H9 (cell line): ENCODE data around the gene LPP. TPM values are rescaled to one million over a fixed set of nuclear protein-coding genes. Genes with fewer than 3 reads are reported as not detected.

Source experiments
- DNase-seq: peaks from one replicate; pipeline ENCODE4 v3.0.0-alpha.2; 2017
- H2AFZ ChIP-seq: one replicate; pipeline ENCODE4 v1.6.1; 2013; ENCODE audit warnings: mild to moderate bottlenecking, low read length, control low read depth, moderate library complexity
- H2AK5ac ChIP-seq: 2 replicates; pipeline ENCODE4 v1.6.1; 2013; ENCODE audit warnings: low read length, control low read depth, mixed read lengths; ENCODE audit not compliant: insufficient read length
- H2BK120ac ChIP-seq: one replicate; pipeline ENCODE4 v1.6.1; 2013; ENCODE audit warnings: low read depth, mild to moderate bottlenecking, low read length, control low read depth, inconsistent platforms; ENCODE audit not compliant: poor library complexity, severe bottlenecking
- H2BK12ac ChIP-seq: 2 replicates; pipeline ENCODE4 v1.6.1; 2013; ENCODE audit warnings: low read length, control low read depth, mixed read lengths, low read depth; ENCODE audit not compliant: insufficient read length
- H2BK15ac ChIP-seq: 2 replicates; pipeline ENCODE4 v1.6.1; 2013; ENCODE audit warnings: low read depth, low read length, control low read depth
- H2BK20ac ChIP-seq: one replicate; pipeline ENCODE4 v1.6.1; 2013; ENCODE audit warnings: low read depth, mild to moderate bottlenecking, low read length, control low read depth, inconsistent platforms; ENCODE audit not compliant: poor library complexity, severe bottlenecking
- H2BK5ac ChIP-seq: 2 replicates; pipeline ENCODE4 v1.6.1; 2013; ENCODE audit warnings: low read length, control low read depth, mixed read lengths; ENCODE audit not compliant: insufficient read length
- H3K14ac ChIP-seq: 2 replicates; pipeline ENCODE4 v1.6.1; 2013; ENCODE audit warnings: low read length, control low read depth; ENCODE audit not compliant: insufficient read depth
- H3K18ac ChIP-seq: 2 replicates; pipeline ENCODE4 v1.6.1; 2013; ENCODE audit warnings: low read depth, mild to moderate bottlenecking, mixed read lengths, low read length, control low read depth; ENCODE audit not compliant: insufficient read length
- H3K23ac ChIP-seq: 2 replicates; pipeline ENCODE4 v1.6.1; 2013; ENCODE audit warnings: low read length, control low read depth, mixed read lengths, low read depth; ENCODE audit not compliant: insufficient read length
- H3K23me2 ChIP-seq: 2 replicates; pipeline ENCODE4 v1.6.1; 2013; ENCODE audit warnings: low read depth, mild to moderate bottlenecking, mixed read lengths, low read length, control low read depth; ENCODE audit not compliant: insufficient read length, poor library complexity, severe bottlenecking
- H3K27ac ChIP-seq: 2 replicates; pipeline ENCODE4 v1.5.1; 2013; ENCODE audit warnings: low read length, control low read depth, mixed read lengths, low read depth; ENCODE audit not compliant: insufficient read length
- H3K27me3 ChIP-seq: 2 replicates; pipeline ENCODE4 v1.6.1; 2013; ENCODE audit warnings: low read length, control low read depth, inconsistent platforms; ENCODE audit not compliant: insufficient read depth
- H3K4ac ChIP-seq: 2 replicates; pipeline ENCODE4 v1.6.1; 2013; ENCODE audit warnings: low read depth, mild to moderate bottlenecking, control low read depth, inconsistent platforms, low read length, moderate library complexity
- H3K4me1 ChIP-seq: 2 replicates; pipeline ENCODE4 v1.6.1; 2013; ENCODE audit warnings: low read length, control low read depth, inconsistent platforms; ENCODE audit not compliant: insufficient read depth
- H3K4me2 ChIP-seq: 2 replicates; pipeline ENCODE4 v1.6.1; 2013; ENCODE audit warnings: low read length, control low read depth, mixed read lengths; ENCODE audit not compliant: insufficient read length, insufficient read depth
- H3K56ac ChIP-seq: 2 replicates; pipeline ENCODE4 v1.6.1; 2013; ENCODE audit warnings: low read depth, mild to moderate bottlenecking, mixed read lengths, low read length, control low read depth; ENCODE audit not compliant: insufficient read length
- H3K79me1 ChIP-seq: 2 replicates; pipeline ENCODE4 v1.6.1; 2013; ENCODE audit warnings: low read depth, mild to moderate bottlenecking, moderate library complexity, low read length, control low read depth, inconsistent platforms; ENCODE audit not compliant: insufficient read depth, poor library complexity, severe bottlenecking
- H3K79me2 ChIP-seq: 2 replicates; pipeline ENCODE4 v1.6.1; 2013; ENCODE audit warnings: low read length, control low read depth, inconsistent platforms; ENCODE audit not compliant: insufficient read depth
- H3K9ac ChIP-seq: 2 replicates; pipeline ENCODE4 v1.6.1; 2013; ENCODE audit warnings: low read length, control low read depth, mixed read lengths; ENCODE audit not compliant: insufficient read length; ENCODE audit errors: extremely low read depth
- H3K9me3 ChIP-seq: one replicate; pipeline ENCODE4 v1.6.1; 2013; ENCODE audit warnings: low read depth, low read length, inconsistent platforms; ENCODE audit not compliant: control insufficient read depth
- H3T11ph ChIP-seq: one replicate; pipeline ENCODE4 v1.6.1; 2013; ENCODE audit warnings: mild to moderate bottlenecking, low read length, control low read depth, inconsistent platforms
- H4K20me1 ChIP-seq: one replicate; pipeline ENCODE4 v1.6.1; 2013; ENCODE audit not compliant: control insufficient read depth, insufficient read length, insufficient read depth
- H4K5ac ChIP-seq: 2 replicates; pipeline ENCODE4 v1.6.1; 2013; ENCODE audit warnings: low read depth, mild to moderate bottlenecking, mixed read lengths, low read length, control low read depth; ENCODE audit not compliant: insufficient read length
- H4K8ac ChIP-seq: replicated peaks from 2 replicates; pipeline ENCODE4 v1.6.1; 2013; ENCODE audit warnings: low read length, control low read depth, mixed read lengths, low read depth; ENCODE audit not compliant: insufficient read length
- H4K91ac ChIP-seq: 2 replicates; pipeline ENCODE4 v1.6.1; 2013; ENCODE audit warnings: low read depth, mild to moderate bottlenecking, moderate library complexity, mixed read lengths, low read length, control low read depth; ENCODE audit not compliant: insufficient read length
- H3K27ac Mint-ChIP-seq, 3 experiments: 2 replicates in 2 of 3; 3 replicates in 1 of 3; pipeline ENCODE4 v1.8.0; 2020 to 2021; ENCODE audit warnings: mixed read lengths in 3 of 3, mild to moderate bottlenecking in 1 of 3, moderate library complexity in 1 of 3
- H3K27me3 Mint-ChIP-seq: 2 replicates; pipeline ENCODE4 v1.8.0; 2021; ENCODE audit warnings: low read depth, mild to moderate bottlenecking, moderate library complexity, mixed read lengths
- H3K36me3 Mint-ChIP-seq, 3 experiments: 2 replicates in 2 of 3; 3 replicates in 1 of 3; pipeline ENCODE4 v1.8.0; 2020 to 2021; ENCODE audit warnings: low read depth in 3 of 3, mixed read lengths in 3 of 3; ENCODE audit not compliant: insufficient read depth in 1 of 3
- H3K4me1 Mint-ChIP-seq, 2 experiments: 2 replicates each; pipeline ENCODE4 v1.8.0; 2020; ENCODE audit warnings: mixed read lengths in 2 of 2
- H3K4me3 Mint-ChIP-seq, 2 experiments: 2 replicates in 1 of 2; 3 replicates in 1 of 2; pipeline ENCODE4 v1.8.0; 2020 to 2021; ENCODE audit warnings: mild to moderate bottlenecking in 2 of 2, mixed read lengths in 2 of 2, moderate library complexity in 1 of 2
- H3K9me3 Mint-ChIP-seq, 2 experiments: 2 replicates in 1 of 2; 3 replicates in 1 of 2; pipeline ENCODE4 v1.8.0; 2020; ENCODE audit warnings: mild to moderate bottlenecking in 2 of 2, mixed read lengths in 2 of 2, moderate library complexity in 1 of 2
- CTCF ChIP-seq: fragments of 200-600 bp; sonication (generic); conservative IDR thresholded peaks from 3 replicates; pipeline ENCODE4 v1.8.0; 2021; ENCODE audit warnings: antibody characterized with exemption, mild to moderate bottlenecking
- WGBS: extraction: QIAGEN DNeasy Blood & Tissue Kit; methylation state at CpG from one replicate; pipeline ENCODE4 v1.1.7; 2013; ENCODE audit warnings: missing lambda C conversion rate, low lambda C conversion rate, mixed read lengths; ENCODE audit not compliant: insufficient read length; ENCODE audit errors: extremely low coverage; 5-methylcytosine and 5-hydroxymethylcytosine counted together
- total RNA-seq: library from RNA; stranded (reverse); gene quantifications from 2 replicates; pipeline ENCODE4 v1.2.1, GENCODE V29; 2021

LPP gene
- total RNA-seq, 1 experiment from 2014 or later: 64.6 TPM

- Mint-ChIP-seq H3K4me3 (no peak overlapping the region), H3K4me1 (peaks cover 36 to 40% of the 10 kb centered on the region in 2 experiments), H3K36me3 (peaks cover 0 to 6% (median 0%) of the 10 kb centered on the region in 3 experiments; a peak in 2 of 7 replicates), H3K27ac (0 out of 7 replicates have a peak overlapping the region, but pooled peaks of 1 of the 3 experiments have one; percentile 70), H3K27me3 (no peaks in the 10 kb centered on the region), H3K9me3 (no peaks in the 10 kb centered on the region)
- no peak for DNase-seq
- H4K20me1 ChIP-seq: no peaks in the 10 kb centered on the region
- no peak overlapping the region for H3K4ac ChIP-seq
- H3K14ac ChIP-seq: no peak overlapping the region
- no peak overlapping the region for H3T11ph ChIP-seq
- no peak overlapping the region for H3K56ac ChIP-seq
- no peak for TF ChIP-seq CTCF
- no CpG with 5 or more reads among the region's 3 CpGs for WGBS
- no peak overlapping the region for H3K4me2 ChIP-seq
- peaks cover 9% of the 10 kb centered on the region; the same call in 1 of the 2 replicates for H3K4me1 ChIP-seq
- no peaks in the 10 kb centered on the region for H3K27me3 ChIP-seq
- no peak overlapping the region for H4K5ac ChIP-seq
- H3K9ac ChIP-seq: no peak overlapping the region
- no peak overlapping the region for H2BK120ac ChIP-seq
- H2AK5ac ChIP-seq: no peak overlapping the region
- H2BK20ac ChIP-seq: no peak overlapping the region
- no peak overlapping the region for H3K18ac ChIP-seq
- H2BK12ac ChIP-seq: no peak overlapping the region
- no peak overlapping the region for H2BK15ac ChIP-seq
- peak overlapping the region; percentile 77 for H4K91ac ChIP-seq
- H2BK5ac ChIP-seq: no peak overlapping the region
- H3K23ac ChIP-seq: no peak overlapping the region
- no peaks in the 10 kb centered on the region for H3K23me2 ChIP-seq
- H3K79me2 ChIP-seq: peaks cover 4% of the 10 kb centered on the region; the same call in 1 of the 2 replicates
- peaks cover 5% of the 10 kb centered on the region for H3K79me1 ChIP-seq
- no peaks in the 10 kb centered on the region for H3K9me3 ChIP-seq
- no peak overlapping the region for H3K27ac ChIP-seq
- no peak overlapping the region for H4K8ac ChIP-seq
- no peak overlapping the region for H2AFZ ChIP-seq
Measured at GRCh38 chr3:188209034-188209433, 55.1 kb downstream of the LPP start.
